AG04449 (cell line): ENCODE results near the gene ARHGAP10.

ENCODE experiments used
- CTCF ChIA-PET: fragments of 350-600 bp; formaldehyde crosslinking; extraction: SDS; loops from one replicate; lab custom pipeline; 2021; ENCODE audit warnings: antibody characterized with exemption; lab: Yijun Ruan, JAX
- POLR2A ChIA-PET: fragments of 400-600, 350-600 bp; formaldehyde crosslinking; extraction: SDS; loops from one replicate; lab custom pipeline; 2020; ENCODE audit warnings: antibody characterized with exemption, inconsistent platforms; lab: Yijun Ruan, JAX
- DNase-seq: peaks from one replicate; pipeline ENCODE4 v3.0.0-alpha.2; 2010; ENCODE audit warnings: low read depth, low spot score
- H3K4me3 ChIP-seq: 2 replicates; pipeline ENCODE4 v1.5.1; 2011; ENCODE audit warnings: low read depth, mild to moderate bottlenecking, control low read depth, low read length
- CTCF ChIP-seq: IDR thresholded peaks from one replicate; pipeline ENCODE4 v1.5.1; 2011; ENCODE audit warnings: mild to moderate bottlenecking, moderate library complexity, low read length, control low read depth, inconsistent platforms; ENCODE audit not compliant: insufficient read depth; ENCODE audit errors: missing control alignments

Gene ARHGAP10

GRCh38 chr4:147802346-147802745, 70.5 kb downstream of the ARHGAP10 start:
- POLR2A ChIA-PET = interaction anchor here (0.6 kb wide), 1 partner anchor 44 kb away, joined by 5 read pairs; no protein-coding TSS in a partner anchor
- CTCF ChIA-PET = interaction anchor here (0.8 to 1.5 kb wide), 3 partner anchors 10 to 65 kb away, joined by 3 to 4 read pairs (median 3); no protein-coding TSS in a partner anchor

GRCh38 chr4:147805946-147806345, 74.1 kb downstream of the ARHGAP10 start:
- CTCF ChIA-PET = no interaction called here
- no peak for TF ChIP-seq CTCF
- no peak overlapping the region for H3K4me3 ChIP-seq
- DNase-seq = no peak
- POLR2A ChIA-PET = no interaction called here

More at GRCh38 chr4:147802346-147802745, 70.5 kb downstream of the ARHGAP10 start:
- no peak for TF ChIP-seq CTCF
- DNase-seq = no peak
- no peak overlapping the region for H3K4me3 ChIP-seq

GRCh38 chr4:147808447-147808846, 76.6 kb downstream of the ARHGAP10 start:
- CTCF ChIA-PET = no interaction called here
- TF ChIP-seq CTCF = no peak
- POLR2A ChIA-PET = no interaction called here
- DNase-seq = no peak
- H3K4me3 ChIP-seq = no peak overlapping the region

GRCh38 chr4:147809211-147809610, 77.3 kb downstream of the ARHGAP10 start:
- H3K4me3 ChIP-seq = no peak overlapping the region
- POLR2A ChIA-PET = no interaction called here
- CTCF ChIA-PET = interaction anchor here (1.0 to 2.2 kb wide), 2 partner anchors 14 to 57 kb away, joined by 3 to 6 read pairs; no protein-coding TSS in a partner anchor
- TF ChIP-seq CTCF = no peak
- no peak for DNase-seq

GRCh38 chr4:147811878-147812277, 80.0 kb downstream of the ARHGAP10 start:
- H3K4me3 ChIP-seq = no peak overlapping the region
- DNase-seq = no peak
- TF ChIP-seq CTCF = no peak
- ChIA-PET CTCF (interaction anchor here (0.8 to 1.1 kb wide), 3 partner anchors 11 to 54 kb away, joined by 3 read pairs; no protein-coding TSS in a partner anchor), POLR2A (no interaction called here)

DNA sequence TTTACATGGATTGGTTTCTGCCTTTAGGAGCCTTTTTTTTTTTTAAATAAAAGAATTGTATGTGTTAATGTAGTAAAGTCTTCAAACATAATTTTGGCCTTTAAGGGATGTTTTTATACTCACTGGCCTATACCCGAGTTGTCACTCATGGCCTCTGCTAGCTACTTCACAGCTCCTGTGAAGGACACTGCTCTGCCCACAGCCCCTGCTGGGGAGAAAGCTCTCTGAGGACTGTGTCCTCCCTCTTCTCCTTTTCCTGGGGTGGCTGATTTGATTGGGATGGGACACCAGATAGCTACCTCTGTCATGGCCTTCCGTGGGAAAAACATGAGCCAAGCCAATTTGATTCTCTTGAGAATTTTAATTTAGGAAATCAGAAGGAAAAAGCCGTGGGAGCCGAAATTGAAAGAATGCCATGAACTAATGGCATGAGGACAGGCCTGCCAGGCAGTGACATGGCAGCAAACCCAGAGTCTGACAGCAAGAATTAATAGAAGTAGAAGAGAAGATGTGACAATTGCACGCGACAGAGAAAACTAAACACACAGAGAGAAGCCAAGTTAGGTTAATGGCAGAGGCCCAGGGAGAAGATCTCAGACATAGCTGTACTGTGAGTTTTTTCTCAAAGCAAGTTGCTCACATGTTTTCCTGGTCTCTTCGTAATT, 81.4 kb downstream of the ARHGAP10 start:
- H3K4me3 ChIP-seq = no peak overlapping the region
- CTCF ChIA-PET = interaction anchor here (0.8 kb wide), 1 partner anchor 17 kb away, joined by 3 read pairs; no protein-coding TSS in a partner anchor
- no peak for TF ChIP-seq CTCF
- POLR2A ChIA-PET = no interaction called here
- no peak for DNase-seq
